GM10266 (cell line): Measurements from ENCODE around the gene CALD1.

Source experiments
- DNase-seq: peaks from one replicate; pipeline ENCODE4 v3.0.0; 2012; ENCODE audit errors: extremely low spot score
- TF ChIP-seq, protein P1 (sequence below): IDR thresholded peaks from 2 replicates; pipeline ENCODE4 v1.5.1; 2012; ENCODE audit warnings: mild to moderate bottlenecking, low read depth; ENCODE audit not compliant: control insufficient read depth, insufficient read depth; ENCODE audit errors: missing control alignments

CALD1 gene

DNA sequence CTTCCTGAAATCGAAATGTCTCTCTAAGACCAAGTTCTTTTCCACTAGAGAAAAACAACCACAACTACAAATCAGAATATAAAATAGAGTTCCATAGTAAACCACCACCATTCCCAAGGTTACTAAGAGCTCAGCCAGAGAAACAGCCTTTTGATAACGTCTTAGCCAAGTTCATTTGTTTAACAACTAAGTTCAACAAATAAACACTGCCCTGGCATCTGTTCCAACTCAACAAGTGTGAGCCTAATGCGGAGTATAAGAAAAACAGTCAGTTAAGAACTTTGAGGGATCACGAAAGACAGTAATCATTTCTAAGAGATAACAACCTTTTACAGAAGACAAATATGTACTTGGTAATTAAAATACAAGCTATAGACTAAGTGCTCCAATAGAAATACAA lies 77.3 kb downstream of the CALD1 start:
- DNase-seq: no peak
- TF ChIP-seq, protein P1, sequence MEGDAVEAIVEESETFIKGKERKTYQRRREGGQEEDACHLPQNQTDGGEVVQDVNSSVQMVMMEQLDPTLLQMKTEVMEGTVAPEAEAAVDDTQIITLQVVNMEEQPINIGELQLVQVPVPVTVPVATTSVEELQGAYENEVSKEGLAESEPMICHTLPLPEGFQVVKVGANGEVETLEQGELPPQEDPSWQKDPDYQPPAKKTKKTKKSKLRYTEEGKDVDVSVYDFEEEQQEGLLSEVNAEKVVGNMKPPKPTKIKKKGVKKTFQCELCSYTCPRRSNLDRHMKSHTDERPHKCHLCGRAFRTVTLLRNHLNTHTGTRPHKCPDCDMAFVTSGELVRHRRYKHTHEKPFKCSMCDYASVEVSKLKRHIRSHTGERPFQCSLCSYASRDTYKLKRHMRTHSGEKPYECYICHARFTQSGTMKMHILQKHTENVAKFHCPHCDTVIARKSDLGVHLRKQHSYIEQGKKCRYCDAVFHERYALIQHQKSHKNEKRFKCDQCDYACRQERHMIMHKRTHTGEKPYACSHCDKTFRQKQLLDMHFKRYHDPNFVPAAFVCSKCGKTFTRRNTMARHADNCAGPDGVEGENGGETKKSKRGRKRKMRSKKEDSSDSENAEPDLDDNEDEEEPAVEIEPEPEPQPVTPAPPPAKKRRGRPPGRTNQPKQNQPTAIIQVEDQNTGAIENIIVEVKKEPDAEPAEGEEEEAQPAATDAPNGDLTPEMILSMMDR: no peak

DNA sequence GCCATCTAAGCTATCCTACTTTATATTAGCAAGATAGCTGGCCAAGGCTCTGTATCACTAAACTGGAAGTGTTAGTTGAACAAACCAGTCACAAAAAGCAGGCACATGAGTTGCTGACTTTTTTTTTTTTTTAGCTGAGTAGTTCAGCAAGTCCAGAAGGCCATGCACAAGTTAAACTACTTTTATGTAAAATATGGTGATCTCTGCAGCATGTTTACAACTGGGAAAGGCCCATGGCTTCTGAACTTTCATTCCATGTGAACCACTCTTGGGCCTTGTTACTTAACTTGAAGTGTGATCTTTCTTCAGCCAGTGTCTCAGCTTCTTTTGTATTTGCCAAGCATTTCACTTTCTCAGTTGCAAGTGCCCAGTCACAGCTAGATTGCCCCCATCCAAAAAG lies 78.5 kb downstream of the CALD1 start:
- no peak for DNase-seq
- TF ChIP-seq, protein P1: no peak

DNA sequence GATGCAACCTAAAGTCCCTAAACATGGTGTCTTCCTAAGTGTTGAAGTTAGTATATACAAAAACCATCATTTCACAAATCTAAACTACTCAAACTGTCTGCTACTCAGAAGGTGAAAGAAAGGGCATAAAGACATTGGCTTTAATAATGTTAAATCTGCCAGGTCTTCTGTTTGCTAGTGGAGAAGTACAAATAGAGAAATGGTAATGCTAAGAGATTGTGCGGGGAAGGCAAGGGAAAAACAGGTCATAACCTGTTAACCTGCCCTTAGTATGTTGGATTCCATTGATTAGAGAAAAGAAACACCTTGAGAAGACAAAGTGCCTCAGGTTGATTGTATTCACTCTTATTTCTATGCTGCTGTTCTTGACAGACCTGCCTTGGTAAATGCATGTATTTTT lies 80.3 kb downstream of the CALD1 start:
- TF ChIP-seq, protein P1: no peak
- DNase-seq: no peak

DNA sequence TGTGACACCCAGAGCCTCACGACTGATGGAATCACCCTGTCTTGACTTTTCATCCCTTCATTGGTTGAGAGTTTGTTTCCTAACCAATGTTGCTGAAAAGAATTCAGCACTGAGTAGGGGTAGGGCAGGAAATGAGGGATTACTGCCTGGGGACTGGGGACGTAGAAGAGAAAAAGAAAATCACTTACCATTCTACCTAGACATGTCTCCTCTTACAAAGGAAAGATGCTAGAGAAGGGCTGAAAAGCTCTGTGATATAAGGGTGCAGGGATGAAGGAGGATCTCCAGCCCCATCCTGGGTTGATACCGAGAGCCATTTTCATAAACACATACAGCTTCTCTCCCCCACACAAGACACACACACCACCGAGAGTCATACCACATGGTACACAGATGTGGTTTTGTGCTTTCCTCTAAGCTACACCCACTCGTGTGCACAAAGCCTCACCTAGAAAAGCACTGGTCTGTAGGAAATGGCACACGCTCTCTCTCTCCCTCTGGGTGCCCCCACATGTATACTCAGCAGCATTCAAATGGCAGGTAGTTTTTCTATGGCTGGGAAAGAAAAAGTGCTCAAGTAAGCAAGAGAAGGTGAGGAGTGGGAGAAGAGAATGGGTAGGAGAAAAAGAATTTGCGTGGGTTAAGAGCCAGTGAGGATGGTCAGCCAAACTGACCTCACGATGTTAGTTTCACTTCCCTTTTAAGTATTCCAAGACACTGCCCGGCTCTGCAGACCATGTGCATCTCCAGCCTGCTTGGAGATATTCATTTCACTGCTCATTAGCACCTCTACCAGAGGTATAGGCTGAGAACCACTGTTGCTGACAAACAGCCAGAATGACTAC lies 85.8 kb downstream of the CALD1 start:
- TF ChIP-seq, protein P1: no peak
- DNase-seq: peak; percentile 18

DNA sequence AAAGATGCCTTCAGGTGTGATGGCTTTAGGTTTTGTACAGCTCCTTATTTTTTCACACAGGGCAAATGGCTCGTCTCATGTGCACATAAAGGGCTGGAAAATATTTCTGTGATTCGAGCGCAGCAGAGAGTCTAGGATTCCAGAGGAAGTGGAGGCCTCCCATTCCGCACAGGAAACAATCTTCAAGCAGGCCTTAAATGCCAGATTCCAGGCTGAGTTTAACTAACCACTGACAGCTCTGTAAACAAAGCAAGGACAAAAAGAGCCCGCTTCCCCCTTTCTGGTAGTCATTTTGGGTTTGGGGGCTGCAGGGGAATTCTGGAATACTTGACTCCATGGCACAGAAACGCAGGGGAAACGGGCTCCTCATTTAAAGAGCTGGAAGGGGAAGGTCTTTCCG lies 87.2 kb downstream of the CALD1 start:
- TF ChIP-seq, protein P1: no peak
- DNase-seq: no peak

DNA sequence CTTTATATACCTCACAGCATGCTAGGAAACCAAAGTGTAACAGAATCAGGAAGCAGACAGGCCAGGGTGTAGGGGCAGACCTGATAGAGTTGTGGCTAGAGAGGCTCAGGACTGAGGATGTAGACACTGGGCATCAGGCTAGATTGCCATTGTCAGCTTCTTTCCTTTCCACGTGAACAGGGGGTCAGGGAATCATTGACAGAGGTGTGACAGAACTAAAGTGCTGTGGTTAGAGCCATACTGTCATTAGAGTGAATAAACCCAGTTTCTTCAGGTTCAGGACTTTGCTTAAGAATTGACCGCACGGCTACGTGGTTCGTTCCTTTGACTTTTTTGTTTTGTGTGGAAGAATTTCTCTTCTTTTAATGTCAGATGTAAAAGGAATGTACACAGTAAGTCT lies 90.7 kb downstream of the CALD1 start:
- no peak for DNase-seq

DNA sequence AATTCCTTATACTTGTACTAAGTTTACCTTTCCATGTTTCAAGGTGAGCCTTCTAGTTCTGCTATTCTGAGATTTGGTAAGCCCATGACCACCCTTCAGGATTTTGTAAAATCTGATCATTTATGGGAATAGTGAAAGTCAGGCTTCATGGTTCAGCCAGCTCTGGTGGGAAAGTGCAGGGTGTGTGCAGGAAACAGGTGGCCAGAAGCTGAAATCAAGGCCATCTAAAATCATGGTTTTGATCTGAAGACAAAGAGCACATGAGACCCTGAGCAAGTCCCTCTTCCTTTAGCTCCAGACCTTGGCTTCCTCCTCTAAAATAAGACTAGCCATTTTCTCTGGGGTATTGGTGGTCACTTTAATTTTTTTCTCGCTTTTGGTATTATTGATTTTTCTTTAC lies 91.3 kb downstream of the CALD1 start:
- TF ChIP-seq, protein P1: no peak
- no peak for DNase-seq

More for the DNA sequence above, 90.7 kb downstream of the CALD1 start:
- TF ChIP-seq, protein P1: no peak
